ENCODE data around the gene GDPD2.
"Not testable (repeated sequence)": the region's sequence is repeated elsewhere in the genome, so short reads cannot be mapped to it uniquely, and the experiment has no call there.

The GDPD2 gene, protein sequence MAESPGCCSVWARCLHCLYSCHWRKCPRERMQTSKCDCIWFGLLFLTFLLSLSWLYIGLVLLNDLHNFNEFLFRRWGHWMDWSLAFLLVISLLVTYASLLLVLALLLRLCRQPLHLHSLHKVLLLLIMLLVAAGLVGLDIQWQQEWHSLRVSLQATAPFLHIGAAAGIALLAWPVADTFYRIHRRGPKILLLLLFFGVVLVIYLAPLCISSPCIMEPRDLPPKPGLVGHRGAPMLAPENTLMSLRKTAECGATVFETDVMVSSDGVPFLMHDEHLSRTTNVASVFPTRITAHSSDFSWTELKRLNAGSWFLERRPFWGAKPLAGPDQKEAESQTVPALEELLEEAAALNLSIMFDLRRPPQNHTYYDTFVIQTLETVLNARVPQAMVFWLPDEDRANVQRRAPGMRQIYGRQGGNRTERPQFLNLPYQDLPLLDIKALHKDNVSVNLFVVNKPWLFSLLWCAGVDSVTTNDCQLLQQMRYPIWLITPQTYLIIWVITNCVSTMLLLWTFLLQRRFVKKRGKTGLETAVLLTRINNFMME

DNA sequence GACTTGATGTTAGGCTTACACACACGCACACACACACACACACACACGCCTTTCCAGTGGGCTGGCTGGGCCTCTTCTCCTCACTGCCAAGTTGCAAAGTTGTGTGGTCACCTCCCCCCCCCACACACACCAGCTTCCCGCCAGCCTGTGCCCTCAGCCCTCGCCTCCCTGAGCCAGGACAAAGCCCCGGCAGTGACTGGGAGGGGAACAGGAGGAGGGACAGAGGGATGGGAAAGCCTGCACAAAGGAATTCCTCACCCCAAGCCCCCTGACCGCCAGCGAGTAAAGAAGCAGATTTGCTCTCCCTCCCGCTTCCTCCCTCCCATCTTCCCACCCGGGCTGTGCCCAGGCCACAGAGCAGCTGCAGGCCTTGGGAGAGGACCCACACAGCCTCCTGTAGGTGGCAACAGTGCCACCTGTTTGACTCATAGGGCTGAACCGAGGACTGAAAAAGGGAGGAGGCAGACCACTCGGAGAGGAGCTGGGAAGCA lies at the start of gene GDPD2:
TSS of gene GDPD2 (plus strand) at position 464 of the 491 bp plus-strand sequence. CDS start 1,671 bp downstream, outside the sequence.
- FAIRE-seq: no peak
- DNase-seq (ENCODE audit: insufficient read length, low spot score): no peak
- no peak for TF ChIP-seq POLR2A (IDR thresholded peaks at IDR 0.05; ENCODE audit: low read depth, low read length)

DNA sequence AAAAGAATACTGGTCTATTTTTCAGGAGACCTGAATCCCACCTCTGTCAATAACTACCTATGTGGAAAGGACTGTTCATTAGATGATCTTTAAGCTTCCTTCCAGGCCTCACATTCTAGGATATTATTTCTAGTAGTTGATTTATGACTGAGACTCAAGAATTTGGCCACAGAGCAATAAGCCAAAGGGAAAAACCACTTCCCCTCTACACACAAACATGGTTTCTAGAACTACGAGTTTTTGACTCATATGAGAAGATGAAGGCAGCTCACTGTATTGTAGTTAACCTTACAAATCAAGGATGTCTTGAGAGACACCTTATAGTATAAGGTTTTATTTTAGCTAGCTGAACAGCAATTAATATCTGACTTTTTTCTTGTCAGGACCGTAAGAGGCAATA lies 36.9 kb upstream of the GDPD2 start:
- TF ChIP-seq POLR2A (IDR thresholded peaks at IDR 0.05; ENCODE audit: low read depth, low read length): no peak

DNA sequence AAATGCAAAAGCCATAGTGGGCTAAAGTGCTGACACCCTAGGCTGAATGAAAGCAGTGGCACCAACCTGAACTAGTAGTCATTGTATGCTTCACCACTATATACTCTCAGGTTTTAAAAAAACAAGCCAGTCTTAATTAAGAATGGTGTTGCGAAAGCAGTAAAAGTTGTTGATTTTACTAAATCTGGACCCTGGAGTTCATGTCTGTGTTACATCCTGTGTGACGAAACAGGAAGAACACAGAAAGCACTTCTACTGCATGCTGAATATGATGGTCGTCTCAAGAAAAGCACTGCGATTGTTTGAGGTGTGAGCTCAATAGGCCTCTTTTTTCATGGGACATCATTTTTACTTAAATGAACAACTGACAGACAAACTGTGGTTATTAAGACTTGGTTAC lies 24.2 kb upstream of the GDPD2 start:
- FAIRE-seq (no peak), DNase-seq (ENCODE audit: insufficient read length, low spot score) (no peak)
- TF ChIP-seq POLR2A (IDR thresholded peaks at IDR 0.05; ENCODE audit: low read depth, low read length): no peak

More for the DNA sequence above, 36.9 kb upstream of the GDPD2 start:
- DNase-seq (ENCODE audit: insufficient read length, low spot score): no peak
- FAIRE-seq: no peak

DNA sequence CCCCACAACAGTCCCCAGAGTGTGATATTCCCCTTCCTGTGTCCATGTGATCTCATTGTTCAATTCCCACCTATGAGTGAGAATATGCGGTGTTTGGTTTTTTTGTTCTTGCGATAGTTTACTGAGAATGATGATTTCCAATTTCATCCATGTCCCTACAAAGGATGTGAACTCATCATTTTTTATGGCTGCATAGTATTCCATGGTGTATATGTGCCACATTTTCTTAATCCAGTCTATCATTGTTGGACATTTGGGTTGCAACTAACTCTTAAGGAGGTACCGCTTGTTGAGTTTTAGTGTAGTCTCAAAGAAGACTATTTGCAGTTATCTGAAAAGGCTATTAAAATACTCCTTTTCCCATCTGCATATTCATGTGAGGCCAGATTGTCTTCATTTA lies 22.9 kb upstream of the GDPD2 start:
- DNase-seq (ENCODE audit: insufficient read length, low spot score); FAIRE-seq: not testable (repeated sequence)

DNA sequence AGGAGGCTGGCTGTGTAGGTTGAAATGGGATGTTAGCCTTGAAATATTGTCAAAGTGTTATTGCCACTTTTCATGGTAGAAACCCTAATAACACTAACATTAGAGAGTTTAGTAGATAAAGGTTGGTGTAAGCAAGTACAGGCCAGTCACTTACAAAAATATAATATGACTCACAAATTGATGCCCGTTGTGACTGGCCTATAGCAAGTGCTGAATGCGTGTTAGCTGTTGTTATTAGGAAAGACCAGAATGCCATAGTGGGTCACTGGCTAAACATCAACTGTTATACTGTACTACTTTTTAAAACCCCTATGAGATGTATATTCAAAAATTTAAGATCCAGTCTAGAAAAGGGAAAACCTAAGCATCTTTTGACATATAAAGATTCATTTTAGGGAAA lies 20.4 kb upstream of the GDPD2 start:
- no peak for TF ChIP-seq POLR2A (IDR thresholded peaks at IDR 0.05; ENCODE audit: low read depth, low read length)
- DNase-seq (ENCODE audit: insufficient read length, low spot score) (no peak), FAIRE-seq (no peak)

DNA sequence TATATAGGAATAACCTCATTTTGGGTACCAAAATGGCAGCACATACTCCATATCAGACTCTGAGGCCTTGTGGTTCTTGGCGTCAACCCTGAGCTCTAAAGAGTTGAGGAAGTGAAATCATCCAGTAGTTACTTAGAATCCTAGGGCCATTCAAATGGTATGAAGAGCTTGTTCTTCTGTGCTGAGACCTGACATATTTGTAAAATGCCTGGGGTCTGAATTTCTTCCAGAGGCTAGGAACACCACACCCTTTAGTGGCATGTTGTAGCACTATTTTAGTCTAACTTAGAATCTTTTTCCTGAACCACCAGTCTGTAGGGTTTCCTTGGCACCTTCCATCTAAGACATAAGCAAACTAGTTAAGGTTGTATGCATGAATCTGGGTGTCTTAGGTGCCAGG lies 18.1 kb upstream of the GDPD2 start:
- FAIRE-seq: no peak
- DNase-seq (ENCODE audit: insufficient read length, low spot score): no peak
- TF ChIP-seq POLR2A (IDR thresholded peaks at IDR 0.05; ENCODE audit: low read depth, low read length): no peak

DNA sequence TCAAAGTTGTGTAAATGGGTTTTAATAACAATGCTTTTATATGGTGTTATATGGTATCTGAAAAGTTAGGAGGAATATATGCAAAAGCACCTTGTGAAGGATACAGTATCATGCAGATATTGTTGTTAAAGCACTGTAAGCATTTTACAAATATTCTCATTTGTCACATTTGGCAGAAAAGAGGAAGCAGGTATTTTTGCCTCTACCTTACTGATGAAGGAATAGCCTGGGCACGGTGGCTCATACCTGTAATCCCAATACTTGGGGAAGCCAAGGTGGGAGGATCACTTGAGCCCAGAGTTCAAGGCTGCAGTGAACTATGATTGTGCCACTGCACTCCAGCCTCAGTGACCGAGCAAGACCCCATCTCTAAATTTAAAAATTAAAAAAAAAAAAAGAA lies 12.2 kb upstream of the GDPD2 start:
- FAIRE-seq (no peak), DNase-seq (ENCODE audit: insufficient read length, low spot score) (no peak)
- TF ChIP-seq POLR2A (IDR thresholded peaks at IDR 0.05; ENCODE audit: low read depth, low read length): no peak

DNA sequence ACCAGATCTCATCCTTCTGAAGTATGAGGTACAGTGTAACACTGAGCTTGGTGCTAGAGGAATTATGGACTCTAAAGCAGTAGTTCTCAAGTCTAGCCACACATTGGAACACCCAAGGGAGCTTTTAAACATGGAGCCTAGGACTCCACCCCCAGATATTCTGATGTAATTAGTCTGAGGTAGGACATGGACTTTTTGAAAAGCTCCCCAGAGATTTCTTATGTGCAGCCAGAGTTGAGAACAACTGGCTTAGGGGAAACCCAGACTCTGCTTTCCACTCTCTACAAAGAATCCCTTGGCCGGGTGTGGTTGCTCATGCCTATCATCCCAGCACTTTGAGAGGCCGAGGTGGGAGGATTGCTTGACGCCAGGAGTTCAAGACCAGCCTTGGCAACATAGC lies 11.6 kb upstream of the GDPD2 start:
- no peak for TF ChIP-seq POLR2A (IDR thresholded peaks at IDR 0.05; ENCODE audit: low read depth, low read length)
- FAIRE-seq: no peak
- DNase-seq (ENCODE audit: insufficient read length, low spot score): no peak

DNA sequence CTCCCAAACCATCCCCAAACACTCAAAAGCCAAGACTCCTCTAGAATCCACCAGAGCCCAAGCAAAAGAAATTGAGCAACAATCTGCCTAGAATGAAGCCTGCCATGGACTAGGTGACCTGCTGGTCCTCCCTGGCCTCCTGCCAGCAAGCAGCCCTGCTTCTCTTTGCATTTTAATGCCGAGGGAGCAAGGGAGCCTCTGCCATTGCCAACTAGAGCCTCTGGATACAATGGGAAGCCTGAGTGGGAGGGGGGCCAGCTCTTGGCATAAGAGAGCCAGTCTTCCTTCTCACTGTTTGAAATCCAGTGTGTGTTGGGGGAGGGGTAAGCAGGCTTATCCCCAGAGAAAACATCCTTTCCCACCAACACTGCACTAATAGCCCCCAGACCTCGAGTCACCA lies 1.5 kb upstream of the GDPD2 start:
- TF ChIP-seq POLR2A (IDR thresholded peaks at IDR 0.05; ENCODE audit: low read depth, low read length): no peak
- DNase-seq (ENCODE audit: insufficient read length, low spot score): no peak
- no peak for FAIRE-seq

DNA sequence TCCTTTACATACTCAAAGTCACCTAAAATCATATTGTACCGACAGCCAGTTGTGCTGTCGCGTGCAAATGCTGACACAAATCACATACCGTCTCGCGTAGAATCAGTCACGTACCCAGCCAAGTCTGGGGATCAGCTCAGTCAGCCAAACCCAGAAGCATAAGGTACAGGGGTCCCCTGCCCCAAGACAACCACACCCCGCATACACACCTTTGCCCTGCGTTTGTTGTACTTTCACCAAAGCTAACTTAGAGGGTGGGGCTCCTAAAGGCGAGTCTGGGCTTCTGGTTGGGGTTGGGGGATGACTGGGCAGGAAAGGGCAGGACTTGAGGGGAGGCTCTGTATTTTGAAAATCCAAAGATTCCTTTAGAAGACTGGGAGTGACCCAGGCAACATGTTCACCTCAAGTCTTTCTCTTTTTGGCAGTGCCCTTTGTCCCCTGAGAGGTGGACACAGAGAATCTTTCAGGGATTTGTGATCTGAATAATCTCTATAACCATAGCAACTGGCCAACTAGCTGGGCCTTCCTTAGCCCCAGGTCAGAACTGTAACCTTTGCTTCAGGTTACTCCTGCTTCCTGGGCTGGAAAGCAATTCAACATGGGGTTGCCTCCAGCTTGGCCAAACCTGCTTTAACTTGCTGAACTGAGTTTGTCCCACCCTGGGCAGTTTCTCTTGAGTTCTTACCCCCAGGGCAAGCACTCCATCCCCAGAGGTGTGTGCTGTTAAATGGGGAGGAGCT lies 992 bp downstream of the GDPD2 start:
- no peak for TF ChIP-seq POLR2A (IDR thresholded peaks at IDR 0.05; ENCODE audit: low read depth, low read length)
- DNase-seq (ENCODE audit: insufficient read length, low spot score) (no peak), FAIRE-seq (no peak)

DNA sequence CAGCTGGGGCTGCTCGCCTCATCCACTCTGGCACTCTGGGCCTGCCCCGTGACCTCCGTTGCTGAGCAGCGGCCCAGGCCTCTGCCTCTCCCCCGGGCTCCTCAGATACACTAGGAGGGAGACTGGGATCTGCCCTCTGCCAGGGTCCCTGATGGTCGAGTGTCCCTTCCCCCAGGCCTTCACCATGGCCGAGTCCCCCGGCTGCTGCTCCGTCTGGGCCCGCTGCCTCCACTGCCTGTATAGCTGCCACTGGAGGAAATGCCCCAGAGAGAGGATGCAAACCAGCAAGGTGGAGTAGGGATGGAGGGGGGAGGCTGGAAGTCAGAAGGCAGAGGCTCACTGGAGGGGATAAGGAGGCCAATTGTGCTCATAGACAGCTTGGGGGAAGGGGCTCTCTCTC lies 1.7 kb downstream of the GDPD2 start:
- no peak for DNase-seq (ENCODE audit: insufficient read length, low spot score)
- no peak for TF ChIP-seq POLR2A (IDR thresholded peaks at IDR 0.05; ENCODE audit: low read depth, low read length)
- no peak for FAIRE-seq

DNA sequence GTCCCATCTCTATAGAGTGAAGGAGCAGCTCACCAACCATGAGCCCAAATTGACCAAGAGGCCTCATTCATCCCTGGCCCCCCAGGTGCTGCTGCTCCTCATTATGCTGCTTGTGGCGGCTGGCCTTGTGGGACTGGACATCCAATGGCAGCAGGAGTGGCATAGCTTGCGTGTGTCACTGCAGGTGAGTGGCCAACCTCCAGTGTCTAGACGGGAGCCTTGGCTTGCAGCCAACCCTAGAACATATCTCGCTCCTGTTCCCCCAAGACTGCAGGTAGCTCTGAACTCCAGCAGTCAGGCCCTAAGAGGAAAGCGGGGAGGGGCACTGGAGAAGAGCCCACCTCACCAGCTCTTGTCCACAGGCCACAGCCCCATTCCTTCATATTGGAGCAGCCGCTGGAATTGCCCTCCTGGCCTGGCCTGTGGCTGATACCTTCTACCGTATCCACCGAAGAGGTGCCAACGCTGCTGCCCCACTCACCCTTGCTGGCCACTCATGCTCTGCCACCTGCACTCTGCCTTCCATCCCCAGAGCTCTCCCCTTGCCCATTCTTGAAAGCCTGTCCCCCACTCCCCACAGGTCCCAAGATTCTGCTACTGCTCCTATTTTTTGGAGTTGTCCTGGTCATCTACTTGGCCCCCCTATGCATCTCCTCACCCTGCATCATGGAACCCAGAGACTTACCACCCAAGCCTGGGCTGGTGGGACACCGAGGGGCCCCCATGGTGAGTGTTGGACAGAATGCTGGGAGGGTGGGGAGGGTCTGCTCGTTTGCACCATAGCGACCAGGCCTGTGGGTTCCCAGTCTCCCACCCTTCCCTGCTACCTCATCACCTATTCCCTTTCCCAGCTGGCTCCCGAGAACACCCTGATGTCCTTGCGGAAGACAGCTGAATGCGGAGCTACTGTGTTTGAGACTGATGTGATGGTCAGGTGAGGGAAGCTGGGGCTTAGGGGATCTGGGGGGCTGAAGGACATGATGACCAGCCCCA lies 3.5 kb downstream of the GDPD2 start:
- TF ChIP-seq POLR2A (IDR thresholded peaks at IDR 0.05; ENCODE audit: low read depth, low read length): no peak
- DNase-seq (ENCODE audit: insufficient read length, low spot score) (no peak), FAIRE-seq (no peak)

DNA sequence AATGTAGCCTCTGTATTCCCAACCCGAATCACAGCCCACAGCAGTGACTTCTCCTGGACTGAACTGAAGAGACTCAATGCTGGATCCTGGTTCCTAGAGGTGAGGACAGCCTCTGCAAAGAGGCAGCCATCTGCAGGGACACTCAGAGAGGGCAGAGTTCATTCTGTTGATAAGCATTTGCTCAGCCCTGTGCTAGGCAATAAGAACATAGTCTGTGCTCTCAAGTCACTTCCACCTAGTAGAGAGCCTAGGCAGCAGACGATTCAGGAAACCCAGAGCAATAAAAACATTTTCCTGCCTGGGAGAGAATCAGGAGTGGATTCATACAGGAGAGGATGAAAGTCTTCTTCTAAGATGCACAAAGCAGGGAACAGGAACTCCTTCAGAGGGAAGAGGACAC lies 4.3 kb downstream of the GDPD2 start:
- DNase-seq (ENCODE audit: insufficient read length, low spot score): no peak
- no peak for TF ChIP-seq POLR2A (IDR thresholded peaks at IDR 0.05; ENCODE audit: low read depth, low read length)
- no peak for FAIRE-seq

Data from H54 (cell line).